ENCODE results near the gene CMPK1.

Gene CMPK1

DNA sequence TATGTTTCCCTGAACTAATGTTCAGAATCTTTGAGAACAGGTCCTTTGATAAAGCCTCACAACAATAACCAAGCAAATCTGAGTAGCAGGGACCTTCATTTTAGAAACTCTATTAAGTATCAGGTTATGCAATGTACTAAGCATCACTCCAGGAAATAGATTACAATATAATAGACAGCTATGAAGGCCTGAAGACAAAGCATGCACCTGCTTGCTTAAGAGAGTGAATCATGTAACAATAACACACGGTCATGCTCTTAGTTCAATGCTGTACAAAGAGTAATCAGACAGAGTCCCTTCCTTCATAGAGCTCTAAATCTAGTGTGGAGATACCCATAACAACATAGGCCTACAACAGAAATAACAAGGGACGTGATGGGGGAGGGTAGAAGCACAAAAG is 8.1 kb upstream of the CMPK1 start:
- Histone ChIP-seq H3K4me1 (ENCODE audit: control insufficient read depth, insufficient read depth, low read length) (peaks cover 40% of the 10 kb centered on the region), H3K27me3 (ENCODE audit: control insufficient read depth, insufficient read depth, low read length) (no peaks in the 10 kb centered on the region), H3K4me3 (ENCODE audit: low read length) (no peak overlapping the region), H3K9ac (ENCODE audit: low read length) (peak overlapping the region; percentile 26), H3K36me3 (ENCODE audit: control insufficient read depth, insufficient read depth, low read length) (no peaks in the 10 kb centered on the region), H3K9me3 (ENCODE audit: control insufficient read depth, low read length) (no peaks in the 10 kb centered on the region)

DNA sequence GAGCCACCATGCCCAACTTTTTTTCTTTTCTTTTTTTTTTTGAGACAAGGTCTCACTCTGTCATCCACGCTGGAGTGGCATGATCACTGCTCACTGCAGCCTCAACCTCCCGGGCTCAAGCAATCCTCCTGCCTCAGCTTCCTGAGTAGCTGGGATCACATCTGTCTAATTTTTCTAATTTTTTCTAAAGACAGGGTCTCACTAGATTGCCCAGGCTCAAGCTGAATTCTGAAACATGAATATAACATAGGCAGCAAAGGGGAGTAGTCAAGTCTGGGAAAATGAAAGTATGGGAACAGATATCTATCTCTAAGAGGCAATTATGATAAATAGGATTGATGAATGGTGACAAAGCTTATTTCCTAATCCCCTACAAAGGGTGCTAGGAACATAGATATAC is 7.3 kb upstream of the CMPK1 start:
- Histone ChIP-seq H3K9ac (ENCODE audit: low read length) (no peak overlapping the region), H3K27me3 (ENCODE audit: control insufficient read depth, insufficient read depth, low read length) (no peaks in the 10 kb centered on the region), H3K4me1 (ENCODE audit: control insufficient read depth, insufficient read depth, low read length) (peaks cover 40% of the 10 kb centered on the region), H3K4me3 (ENCODE audit: low read length) (no peak overlapping the region), H3K36me3 (ENCODE audit: control insufficient read depth, insufficient read depth, low read length) (no peaks in the 10 kb centered on the region), H3K9me3 (ENCODE audit: control insufficient read depth, low read length) (no peaks in the 10 kb centered on the region)

DNA sequence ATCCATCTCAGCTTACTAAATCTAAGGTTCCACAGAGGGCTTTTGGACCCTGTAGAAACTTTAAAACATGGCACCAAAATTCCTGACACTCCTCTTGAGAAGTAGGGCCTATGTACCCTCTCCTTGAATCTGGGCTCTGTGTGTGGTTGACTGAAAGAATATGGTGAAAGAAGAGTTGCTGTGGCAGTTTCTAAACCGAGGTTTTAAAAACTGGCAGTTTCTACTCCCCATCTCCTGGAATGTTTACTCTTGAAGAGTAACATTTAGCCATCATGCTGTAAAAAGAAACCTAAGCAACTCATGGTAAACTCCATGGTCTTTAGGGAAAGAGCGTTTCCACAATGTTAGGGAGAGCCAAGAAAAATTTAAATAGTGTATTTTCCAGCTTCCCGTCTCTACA is 4.6 kb upstream of the CMPK1 start:
- no peaks in the 10 kb centered on the region for H3K9me3 ChIP-seq (ENCODE audit: control insufficient read depth, low read length)

DNA sequence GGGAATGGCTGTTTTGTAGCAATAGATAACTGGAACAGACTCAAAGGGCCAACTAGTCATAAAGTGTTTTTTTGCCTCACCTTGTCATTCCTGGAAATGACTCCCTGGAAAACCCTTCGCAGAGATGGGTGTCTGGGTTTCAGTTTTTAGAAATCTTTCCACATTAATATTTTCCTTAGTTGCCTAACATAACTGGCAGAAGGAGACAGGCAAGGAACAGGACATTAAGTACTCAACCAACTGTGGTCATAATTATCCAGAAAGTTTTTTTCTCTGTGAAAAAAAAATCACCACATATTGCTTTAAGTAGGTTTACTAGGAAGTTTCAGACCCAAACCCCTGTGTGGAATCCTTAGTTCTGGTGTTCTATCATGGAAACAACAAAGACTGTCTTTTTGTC is 3.4 kb upstream of the CMPK1 start:
- H3K36me3 ChIP-seq (ENCODE audit: control insufficient read depth, insufficient read depth, low read length) = no peaks in the 10 kb centered on the region
- no peak overlapping the region for H3K9ac ChIP-seq (ENCODE audit: low read length)
- H3K27me3 ChIP-seq (ENCODE audit: control insufficient read depth, insufficient read depth, low read length) = no peaks in the 10 kb centered on the region

More for the DNA sequence above, 4.6 kb upstream of the CMPK1 start:
- no peak overlapping the region for H3K9ac ChIP-seq (ENCODE audit: low read length)
- peaks cover 34% of the 10 kb centered on the region for H3K4me1 ChIP-seq (ENCODE audit: control insufficient read depth, insufficient read depth, low read length)
- no peak overlapping the region for H3K4me3 ChIP-seq (ENCODE audit: low read length)
- H3K27me3 ChIP-seq (ENCODE audit: control insufficient read depth, insufficient read depth, low read length) = no peaks in the 10 kb centered on the region
- H3K36me3 ChIP-seq (ENCODE audit: control insufficient read depth, insufficient read depth, low read length) = no peaks in the 10 kb centered on the region

DNA sequence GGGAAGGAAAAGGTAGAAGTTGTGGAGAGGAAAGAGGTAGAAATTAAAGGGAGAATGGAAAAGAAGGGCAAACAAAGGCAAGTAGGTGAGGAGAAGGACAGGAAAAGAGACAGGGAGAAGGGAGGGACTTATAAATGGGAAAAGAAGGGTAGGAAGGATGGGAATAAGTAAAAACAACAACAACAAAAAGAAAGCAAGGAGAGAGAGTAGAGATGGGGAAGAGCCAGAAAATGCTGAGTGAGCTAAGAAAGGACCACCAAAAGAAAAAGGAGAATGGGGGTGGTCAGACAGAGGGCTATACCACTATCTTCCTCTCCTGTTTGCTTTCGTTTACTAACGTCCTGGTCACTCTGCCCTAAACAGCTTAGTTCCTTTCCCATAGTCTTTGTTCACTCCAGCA is 1.7 kb upstream of the CMPK1 start:
- no peak overlapping the region for H3K4me3 ChIP-seq (ENCODE audit: low read length)
- H3K36me3 ChIP-seq (ENCODE audit: control insufficient read depth, insufficient read depth, low read length) = no peaks in the 10 kb centered on the region
- no peak overlapping the region for H3K9ac ChIP-seq (ENCODE audit: low read length)
- no peaks in the 10 kb centered on the region for H3K27me3 ChIP-seq (ENCODE audit: control insufficient read depth, insufficient read depth, low read length)
- H3K4me1 ChIP-seq (ENCODE audit: control insufficient read depth, insufficient read depth, low read length) = peaks cover 14% of the 10 kb centered on the region
- no peaks in the 10 kb centered on the region for H3K9me3 ChIP-seq (ENCODE audit: control insufficient read depth, low read length)

More for the DNA sequence above, 3.4 kb upstream of the CMPK1 start:
- Histone ChIP-seq H3K4me1 (ENCODE audit: control insufficient read depth, insufficient read depth, low read length) (peaks cover 25% of the 10 kb centered on the region), H3K9me3 (ENCODE audit: control insufficient read depth, low read length) (no peaks in the 10 kb centered on the region), H3K4me3 (ENCODE audit: low read length) (no peak overlapping the region)

DNA sequence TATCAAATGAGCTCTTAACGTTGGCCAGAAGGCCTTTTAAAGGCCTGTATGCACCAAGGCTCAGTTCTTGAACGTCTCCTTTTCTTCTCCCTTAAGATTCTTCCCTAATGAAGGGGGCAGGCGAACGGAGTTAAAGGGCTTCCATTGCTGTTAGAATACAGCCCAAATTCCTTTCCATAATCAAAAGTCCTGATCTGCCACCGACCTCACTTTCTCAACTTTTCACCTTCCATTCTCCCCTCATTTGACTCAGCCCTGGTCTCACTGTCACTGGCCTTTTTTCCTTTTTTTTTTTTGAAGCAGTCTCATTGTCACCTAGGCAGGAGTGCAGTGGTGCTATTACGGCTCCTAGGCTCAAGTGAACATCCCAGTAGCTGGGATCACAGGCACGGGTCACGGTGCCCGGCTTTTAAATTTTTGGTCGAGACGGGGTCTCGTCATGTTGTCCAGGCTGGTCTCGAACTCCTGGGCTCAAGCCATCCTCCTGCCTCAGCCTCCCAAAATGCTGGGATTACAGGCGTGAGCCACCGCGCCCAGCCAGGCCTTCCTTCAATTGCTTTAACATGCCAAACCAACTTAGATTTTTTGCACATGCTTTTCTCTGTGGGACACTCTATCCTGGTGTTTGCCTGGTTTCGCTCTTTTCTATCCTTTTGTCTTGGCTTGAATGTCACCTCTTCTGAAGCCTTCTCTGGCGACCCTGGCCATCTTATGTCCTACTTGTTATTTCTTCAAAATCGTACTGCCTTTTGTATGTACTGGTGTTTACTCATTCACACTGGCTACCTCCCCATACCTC is 612 bp upstream of the CMPK1 start:
- Histone ChIP-seq H3K4me3 (ENCODE audit: low read length) (peak overlapping the region; percentile 86), H3K4me1 (ENCODE audit: control insufficient read depth, insufficient read depth, low read length) (peaks cover 14% of the 10 kb centered on the region), H3K27me3 (ENCODE audit: control insufficient read depth, insufficient read depth, low read length) (no peaks in the 10 kb centered on the region), H3K36me3 (ENCODE audit: control insufficient read depth, insufficient read depth, low read length) (no peaks in the 10 kb centered on the region), H3K9ac (ENCODE audit: low read length) (peak overlapping the region; percentile 98), H3K9me3 (ENCODE audit: control insufficient read depth, low read length) (no peaks in the 10 kb centered on the region)

DNA sequence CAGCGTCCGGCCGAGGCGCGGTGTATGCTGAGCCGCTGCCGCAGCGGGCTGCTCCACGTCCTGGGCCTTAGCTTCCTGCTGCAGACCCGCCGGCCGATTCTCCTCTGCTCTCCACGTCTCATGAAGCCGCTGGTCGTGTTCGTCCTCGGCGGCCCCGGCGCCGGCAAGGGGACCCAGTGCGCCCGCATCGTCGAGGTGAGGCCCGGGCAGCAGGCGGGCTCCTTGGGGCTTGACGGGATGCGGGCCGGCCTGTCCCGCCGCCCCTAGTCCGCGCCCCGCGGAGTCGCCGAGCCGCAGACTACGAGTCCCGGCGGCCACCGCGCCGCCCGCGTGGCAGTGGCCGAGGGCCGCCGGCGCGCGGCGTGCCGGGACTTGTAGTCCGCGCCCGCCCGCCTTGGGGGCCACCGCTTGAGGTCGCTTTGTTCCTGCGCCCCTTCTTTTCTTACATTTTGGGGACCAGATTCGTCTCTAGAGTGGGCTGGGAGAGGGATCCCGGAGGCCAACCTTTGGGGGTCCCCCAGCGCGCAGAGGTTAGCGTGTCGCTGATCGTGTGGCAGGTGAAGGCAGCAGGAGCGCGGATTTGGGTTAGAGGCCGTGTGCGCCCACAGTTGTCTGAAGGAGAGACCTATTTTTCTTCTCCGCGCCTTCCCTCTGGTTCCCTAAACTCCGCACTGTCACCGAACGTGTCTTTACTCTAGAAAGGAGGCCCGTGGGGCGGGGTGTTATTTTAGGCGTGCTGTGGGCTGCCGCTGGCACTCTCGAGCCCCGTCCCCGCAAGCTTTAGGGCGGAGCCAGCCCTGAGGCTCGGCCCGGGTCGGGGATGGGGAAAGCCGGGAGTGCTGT is 553 bp downstream of the CMPK1 start:
- peaks cover 17% of the 10 kb centered on the region for H3K4me1 ChIP-seq (ENCODE audit: control insufficient read depth, insufficient read depth, low read length)
- H3K36me3 ChIP-seq (ENCODE audit: control insufficient read depth, insufficient read depth, low read length) = no peaks in the 10 kb centered on the region
- peak overlapping the region; percentile 93 for H3K4me3 ChIP-seq (ENCODE audit: low read length)
- H3K9ac ChIP-seq (ENCODE audit: low read length) = peak overlapping the region; percentile 98
- H3K9me3 ChIP-seq (ENCODE audit: control insufficient read depth, low read length) = no peaks in the 10 kb centered on the region
- H3K27me3 ChIP-seq (ENCODE audit: control insufficient read depth, insufficient read depth, low read length) = no peaks in the 10 kb centered on the region

DNA sequence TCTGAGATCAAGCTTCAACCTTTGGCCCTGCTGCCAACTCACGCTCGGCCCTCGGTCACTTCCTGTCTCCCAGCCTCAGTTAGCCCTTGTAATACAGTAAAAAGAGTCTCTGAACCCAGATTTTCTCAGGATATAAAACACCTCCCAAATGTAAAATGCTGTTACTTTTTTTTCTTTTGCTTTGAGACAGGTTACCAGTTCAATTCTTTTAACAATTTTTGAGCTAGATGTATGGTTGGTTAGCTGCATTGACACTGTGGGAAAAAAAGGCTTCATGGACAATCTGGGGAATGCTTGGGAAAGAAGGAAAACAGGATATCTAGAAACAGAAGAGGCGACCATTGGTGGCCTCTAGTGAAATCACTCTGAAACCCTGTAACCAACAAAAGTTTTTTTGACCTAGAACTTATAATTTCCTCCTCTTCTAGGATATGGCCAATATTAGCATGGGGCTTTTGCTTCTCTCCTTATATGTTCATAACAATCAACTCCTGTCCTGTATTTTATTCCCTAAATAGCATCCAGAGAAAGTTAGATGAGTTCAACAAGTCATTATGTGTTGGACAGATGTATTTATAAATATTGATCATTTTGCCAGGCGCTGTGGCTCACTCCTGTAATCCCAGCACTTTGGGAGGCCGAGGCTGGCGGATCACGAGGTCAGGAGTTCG is 1.3 kb downstream of the CMPK1 start:
- Histone ChIP-seq H3K27me3 (ENCODE audit: control insufficient read depth, insufficient read depth, low read length) (no peaks in the 10 kb centered on the region), H3K4me1 (ENCODE audit: control insufficient read depth, insufficient read depth, low read length) (peaks cover 19% of the 10 kb centered on the region), H3K36me3 (ENCODE audit: control insufficient read depth, insufficient read depth, low read length) (no peaks in the 10 kb centered on the region), H3K4me3 (ENCODE audit: low read length) (peak overlapping the region; percentile 93), H3K9me3 (ENCODE audit: control insufficient read depth, low read length) (no peaks in the 10 kb centered on the region), H3K9ac (ENCODE audit: low read length) (peak overlapping the region; percentile 98)

DNA sequence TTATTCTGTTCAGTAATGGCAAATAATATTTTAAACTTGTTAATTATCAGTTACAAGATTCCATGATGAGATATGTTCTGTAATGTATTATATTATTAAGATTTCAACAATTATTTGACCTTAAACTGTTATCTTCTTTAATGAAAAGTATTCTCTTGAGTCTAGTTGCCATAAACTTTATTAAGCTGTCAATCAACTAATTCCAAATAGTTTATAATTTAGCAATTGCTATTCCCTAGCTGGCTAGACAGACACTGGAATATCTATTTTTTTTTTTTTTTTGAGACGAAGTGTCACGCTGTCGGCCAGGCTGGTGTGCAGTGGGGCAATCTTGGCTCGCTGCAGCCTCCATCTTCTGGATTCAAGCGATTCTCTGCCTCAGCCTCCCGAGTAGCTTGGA is 3.8 kb downstream of the CMPK1 start:
- Histone ChIP-seq H3K4me1 (ENCODE audit: control insufficient read depth, insufficient read depth, low read length) (peaks cover 16% of the 10 kb centered on the region), H3K4me3 (ENCODE audit: low read length) (no peak overlapping the region), H3K27me3 (ENCODE audit: control insufficient read depth, insufficient read depth, low read length) (no peaks in the 10 kb centered on the region), H3K9me3 (ENCODE audit: control insufficient read depth, low read length) (no peaks in the 10 kb centered on the region), H3K9ac (ENCODE audit: low read length) (no peak overlapping the region), H3K36me3 (ENCODE audit: control insufficient read depth, insufficient read depth, low read length) (no peaks in the 10 kb centered on the region)

DNA sequence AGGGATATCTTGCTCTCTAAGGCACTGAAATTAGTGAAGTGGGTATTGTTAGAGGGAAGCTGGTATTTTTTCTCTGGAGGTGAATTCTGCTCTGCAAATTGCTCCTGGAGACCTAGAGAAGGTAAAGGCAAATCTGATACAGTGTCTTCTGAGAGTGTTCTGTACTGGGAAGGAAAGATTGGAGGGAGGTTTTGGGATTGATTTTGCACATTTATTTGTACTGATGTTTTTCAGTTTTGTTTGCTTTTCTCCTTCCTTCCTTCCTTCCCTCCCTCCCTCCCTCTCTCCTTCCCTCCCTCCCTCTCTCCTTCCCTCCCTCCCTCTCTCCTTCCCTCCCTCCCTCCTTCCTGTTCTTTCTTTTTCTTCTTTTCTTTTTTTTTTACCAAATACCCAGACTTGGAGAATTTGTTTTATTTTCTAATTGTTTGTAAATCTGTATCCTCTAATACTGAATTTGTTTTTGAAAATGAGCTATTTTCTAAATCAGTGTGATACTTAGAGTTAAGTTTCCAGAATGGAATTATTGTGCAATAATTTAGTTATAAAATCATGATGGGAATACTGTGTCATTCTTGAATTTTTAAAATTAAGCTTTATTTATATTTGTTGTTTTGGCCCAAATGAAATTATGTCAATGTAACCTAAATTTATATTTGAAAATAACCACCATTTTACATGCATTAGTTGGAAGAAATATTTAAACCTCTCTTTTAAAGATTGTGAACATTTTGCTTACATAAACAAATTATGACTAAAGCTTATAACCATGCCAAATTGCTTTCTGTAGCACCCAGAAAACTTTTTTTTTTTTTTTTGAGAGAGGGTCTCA is 4.9 kb downstream of the CMPK1 start:
- Histone ChIP-seq H3K9me3 (ENCODE audit: control insufficient read depth, low read length) (no peaks in the 10 kb centered on the region), H3K36me3 (ENCODE audit: control insufficient read depth, insufficient read depth, low read length) (no peaks in the 10 kb centered on the region), H3K4me3 (ENCODE audit: low read length) (no peak overlapping the region), H3K4me1 (ENCODE audit: control insufficient read depth, insufficient read depth, low read length) (peaks cover 5% of the 10 kb centered on the region), H3K27me3 (ENCODE audit: control insufficient read depth, insufficient read depth, low read length) (no peaks in the 10 kb centered on the region), H3K9ac (ENCODE audit: low read length) (no peak overlapping the region)

DNA sequence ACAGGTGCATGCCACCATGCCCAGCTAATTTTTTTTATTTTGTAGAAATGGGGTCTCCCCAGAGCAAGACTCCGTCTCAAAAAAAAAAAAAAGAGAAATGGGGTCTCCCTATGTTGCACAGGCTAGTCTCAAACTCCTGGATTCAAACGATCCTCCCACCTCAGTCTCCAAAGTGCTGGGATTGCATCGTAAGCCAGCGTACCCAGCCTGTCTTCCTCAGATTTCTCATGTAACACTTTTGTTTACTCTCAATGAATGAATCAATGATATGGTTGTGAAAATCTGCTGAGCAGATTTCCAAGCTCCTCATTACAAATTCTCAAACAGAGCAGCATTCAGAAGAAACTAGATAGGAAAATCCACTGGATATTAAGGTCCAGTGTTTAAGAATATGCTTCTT is 6.6 kb downstream of the CMPK1 start:
- H3K4me3 ChIP-seq (ENCODE audit: low read length) = no peak overlapping the region
- no peak overlapping the region for H3K9ac ChIP-seq (ENCODE audit: low read length)
- H3K27me3 ChIP-seq (ENCODE audit: control insufficient read depth, insufficient read depth, low read length) = no peaks in the 10 kb centered on the region
- no peaks in the 10 kb centered on the region for H3K36me3 ChIP-seq (ENCODE audit: control insufficient read depth, insufficient read depth, low read length)
- peaks cover 5% of the 10 kb centered on the region for H3K4me1 ChIP-seq (ENCODE audit: control insufficient read depth, insufficient read depth, low read length)
- no peaks in the 10 kb centered on the region for H3K9me3 ChIP-seq (ENCODE audit: control insufficient read depth, low read length)
